Hepatocyte (in vitro differentiated cells): ENCODE measurements around the gene FUT6.

Source experiments
- EZH2phosphoT487 ChIP-seq: fragments of 200-600 bp; sonication (generic); IDR thresholded peaks from one replicate; pipeline ENCODE4 v1.6.1; 2018; ENCODE audit warnings: antibody characterized with exemption, mild to moderate bottlenecking, low read depth, moderate library complexity; ENCODE audit not compliant: unreplicated experiment, severe bottlenecking
- TF ChIP-seq, protein P1 (sequence below): fragments of 200-600 bp; sonication (generic); IDR thresholded peaks from 2 replicates; pipeline ENCODE4 v1.5.1; 2016; ENCODE audit warnings: antibody characterized with exemption, mild to moderate bottlenecking; ENCODE audit not compliant: poor library complexity

DNA sequence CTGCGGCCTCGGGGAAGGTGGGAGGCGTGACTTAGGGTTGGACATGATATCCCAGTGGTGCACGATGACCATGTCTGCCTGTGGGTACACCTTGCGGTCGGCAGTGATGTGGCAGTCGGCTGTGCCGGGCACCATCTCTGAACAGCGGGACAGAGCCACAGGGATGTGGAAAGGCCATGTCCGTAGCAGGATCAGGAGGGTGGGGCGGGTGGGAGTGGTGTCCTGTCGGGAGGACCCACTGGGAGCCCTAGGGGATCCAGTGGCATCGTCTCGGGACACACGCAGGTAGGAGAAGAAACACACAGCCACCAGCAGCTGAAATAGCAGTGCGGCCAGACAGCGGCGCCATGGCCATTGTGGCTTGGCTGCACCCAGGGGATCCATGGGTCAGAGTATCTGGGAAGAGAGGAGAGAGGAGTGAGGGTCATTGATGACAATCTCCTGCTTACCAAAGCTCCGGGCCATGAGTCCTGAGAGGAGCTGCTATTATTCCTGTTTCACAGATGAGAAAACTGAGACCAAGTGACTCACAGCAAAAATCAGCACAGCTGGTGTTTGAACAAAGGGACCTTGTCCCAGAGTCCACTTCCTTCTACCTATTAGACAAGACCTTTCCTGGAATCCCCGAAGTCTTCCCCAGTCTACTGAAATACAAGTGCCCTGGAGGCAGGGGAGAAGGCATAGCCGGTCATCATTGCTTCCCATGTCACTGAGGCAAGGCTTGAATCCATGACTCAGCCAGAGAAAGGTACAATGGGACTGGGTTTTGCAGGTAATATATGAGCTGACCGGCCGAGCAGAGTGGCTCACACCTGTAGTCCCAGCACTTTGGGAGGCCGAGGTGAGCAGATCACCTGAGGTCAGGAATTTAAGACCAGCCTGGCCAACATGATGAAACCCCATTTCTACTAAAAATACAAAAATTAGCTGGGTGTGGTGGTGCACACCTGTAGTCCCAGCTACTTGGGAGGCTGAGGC lies 5.2 kb upstream of the FUT6 start:
- no peak for TF ChIP-seq EZH2phosphoT487
- TF ChIP-seq, protein P1, sequence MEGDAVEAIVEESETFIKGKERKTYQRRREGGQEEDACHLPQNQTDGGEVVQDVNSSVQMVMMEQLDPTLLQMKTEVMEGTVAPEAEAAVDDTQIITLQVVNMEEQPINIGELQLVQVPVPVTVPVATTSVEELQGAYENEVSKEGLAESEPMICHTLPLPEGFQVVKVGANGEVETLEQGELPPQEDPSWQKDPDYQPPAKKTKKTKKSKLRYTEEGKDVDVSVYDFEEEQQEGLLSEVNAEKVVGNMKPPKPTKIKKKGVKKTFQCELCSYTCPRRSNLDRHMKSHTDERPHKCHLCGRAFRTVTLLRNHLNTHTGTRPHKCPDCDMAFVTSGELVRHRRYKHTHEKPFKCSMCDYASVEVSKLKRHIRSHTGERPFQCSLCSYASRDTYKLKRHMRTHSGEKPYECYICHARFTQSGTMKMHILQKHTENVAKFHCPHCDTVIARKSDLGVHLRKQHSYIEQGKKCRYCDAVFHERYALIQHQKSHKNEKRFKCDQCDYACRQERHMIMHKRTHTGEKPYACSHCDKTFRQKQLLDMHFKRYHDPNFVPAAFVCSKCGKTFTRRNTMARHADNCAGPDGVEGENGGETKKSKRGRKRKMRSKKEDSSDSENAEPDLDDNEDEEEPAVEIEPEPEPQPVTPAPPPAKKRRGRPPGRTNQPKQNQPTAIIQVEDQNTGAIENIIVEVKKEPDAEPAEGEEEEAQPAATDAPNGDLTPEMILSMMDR = no peak
